NCI-H345 treated with DMSO at 0.1 percent for 48 hours (cell line): ENCODE data around the gene RNF44.

Experiments used
- DNase-seq: peaks from one replicate; lab custom pipeline; 2025; ENCODE audit not compliant: unreplicated experiment; lab: John Stamatoyannopoulos, UW

Gene RNF44

DNA sequence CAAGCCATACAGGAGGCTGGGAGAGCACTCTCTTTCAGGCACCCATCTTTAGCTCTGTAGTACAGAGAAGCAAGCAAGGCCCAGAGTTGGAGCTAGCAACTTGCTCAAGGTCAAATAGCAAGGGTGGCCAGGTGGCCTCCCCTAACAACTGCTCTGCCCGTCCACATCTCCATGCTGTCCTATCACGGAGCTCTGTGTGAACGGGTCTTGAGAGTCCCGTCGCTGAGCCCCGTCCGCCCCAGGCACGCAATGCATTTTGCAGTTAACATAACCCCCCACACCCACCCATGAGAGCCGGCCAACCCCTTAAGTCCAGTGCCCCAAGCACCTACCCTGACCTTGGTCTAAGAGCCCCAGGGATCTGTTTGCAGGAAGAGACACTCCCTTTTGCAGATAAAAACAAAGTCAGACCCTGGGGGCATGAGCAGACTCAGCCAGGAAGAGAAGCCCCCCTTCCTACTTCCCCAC is 1.5 kb downstream of the RNF44 start:
- no peak for DNase-seq

- no peak for DNase-seq
Observed at GRCh38 chr5:176535101-176535663, 2.0 kb downstream of the RNF44 start.

GRCh38 chr5:176534640-176535039 is 2.6 kb downstream of the RNF44 start:
- DNase-seq = no peak

DNA sequence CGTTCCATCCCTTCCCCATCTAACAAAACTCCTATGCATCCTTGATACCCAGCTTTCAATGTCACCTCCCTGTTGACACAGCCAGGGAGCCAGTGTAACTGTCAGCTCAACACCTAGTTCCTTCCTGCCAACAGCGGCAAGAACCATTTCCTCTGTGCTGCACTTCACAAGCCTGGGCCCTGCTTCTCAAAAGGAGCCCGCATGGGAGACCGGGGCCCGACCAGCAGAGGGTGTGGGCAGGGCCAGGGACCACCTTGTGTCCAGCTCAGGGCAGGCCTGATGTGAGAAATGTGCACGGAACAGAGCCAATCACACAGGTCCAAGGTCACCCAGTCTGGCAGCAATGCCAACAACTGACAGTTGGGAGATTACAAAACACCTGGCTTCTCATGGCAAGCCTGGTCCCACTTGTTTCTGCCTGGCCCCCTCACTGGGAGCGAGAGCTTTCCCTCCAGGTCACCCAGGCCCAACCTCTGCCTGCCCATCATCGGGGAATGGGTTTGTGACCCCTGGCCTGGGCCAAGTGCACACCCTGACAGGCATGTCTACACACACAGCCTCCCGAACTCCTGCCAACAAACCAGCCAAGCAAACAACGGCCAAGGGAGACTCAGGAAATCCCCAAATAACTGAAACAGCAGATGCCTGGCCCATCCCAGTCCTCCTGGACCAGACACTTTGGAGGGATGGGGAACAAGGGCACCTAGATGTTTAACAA is 3.1 kb downstream of the RNF44 start:
- DNase-seq = no peak

GRCh38 chr5:176533390-176533789 is 3.8 kb downstream of the RNF44 start:
- DNase-seq = no peak

DNA sequence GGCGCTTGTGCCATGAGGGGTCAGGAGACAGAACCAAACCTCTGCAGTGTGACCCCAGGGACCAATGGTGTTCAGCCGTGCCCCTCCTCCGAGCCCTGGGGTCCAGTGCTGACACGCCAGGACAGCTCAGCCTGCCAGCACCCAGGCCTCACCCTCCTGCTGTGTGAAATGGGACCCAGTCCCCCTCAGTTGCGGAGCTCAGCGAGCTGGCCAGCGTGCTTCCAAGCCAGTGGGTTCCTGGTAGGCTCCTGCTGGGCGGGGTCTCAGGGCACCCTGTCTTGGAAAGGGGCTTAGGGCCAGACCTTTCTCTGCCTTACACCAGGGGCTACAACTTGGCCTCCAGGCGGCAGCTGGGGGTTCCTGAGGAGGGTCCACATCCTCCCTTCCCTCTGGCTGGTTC is 4.4 kb downstream of the RNF44 start:
- no peak for DNase-seq

GRCh38 chr5:176531902-176532493 is 5.2 kb downstream of the RNF44 start:
- DNase-seq = no peak

- DNase-seq = no peak
Observed at GRCh38 chr5:176530983-176531901, 6.0 kb downstream of the RNF44 start.

DNA sequence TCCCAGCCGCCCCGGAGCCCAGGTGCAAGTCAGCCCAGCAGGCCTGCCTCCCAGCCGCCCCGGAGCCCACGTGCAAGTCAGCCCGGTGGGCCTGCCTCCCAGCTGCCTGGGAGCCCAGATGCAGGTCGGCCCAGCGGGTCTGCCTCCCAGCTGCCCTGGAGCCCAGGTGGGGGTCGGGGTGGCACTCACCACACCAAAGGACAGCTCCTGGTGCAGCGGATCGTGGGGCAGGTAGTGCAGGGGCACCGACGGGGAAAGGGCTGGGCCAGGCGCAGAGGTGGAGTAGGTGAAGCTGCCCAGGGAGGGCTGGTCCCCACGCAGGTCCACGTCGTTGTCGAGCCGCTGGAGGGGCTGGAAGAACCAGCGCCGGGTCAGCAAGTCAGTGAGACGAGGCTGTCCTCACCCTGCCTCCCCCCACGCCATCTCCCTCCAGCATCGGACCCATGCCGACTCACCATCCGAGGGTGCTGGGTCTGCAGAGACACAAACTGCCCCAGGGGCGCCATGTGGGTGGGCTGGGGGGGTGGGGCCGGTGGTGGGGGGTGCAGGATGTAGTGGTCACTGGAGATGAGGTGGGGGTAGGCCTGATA is 6.7 kb downstream of the RNF44 start:
- no peak for DNase-seq

DNA sequence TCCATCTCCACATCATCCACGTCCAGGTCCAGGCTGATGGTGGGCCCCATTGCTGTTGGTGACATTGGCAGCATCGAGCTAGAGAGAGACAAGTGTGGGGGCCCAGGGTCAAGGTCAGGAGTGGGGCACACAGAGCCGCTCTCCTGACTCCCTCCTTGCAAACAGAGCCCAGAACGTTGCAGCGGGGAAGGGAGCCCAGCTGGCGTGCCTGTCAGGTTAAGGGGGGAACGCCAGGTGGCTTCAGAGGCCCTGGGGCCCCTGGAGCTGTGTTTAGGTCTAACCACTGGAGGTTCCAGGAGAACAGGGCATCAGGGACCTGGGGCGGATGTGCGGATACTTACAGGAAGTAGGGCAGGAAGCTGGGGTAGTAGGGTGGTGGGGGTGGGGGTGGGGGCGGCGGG is 7.5 kb downstream of the RNF44 start:
- DNase-seq = no peak

- DNase-seq = no peak
Observed at GRCh38 chr5:176529116-176529740, 8.0 kb downstream of the RNF44 start.

DNA sequence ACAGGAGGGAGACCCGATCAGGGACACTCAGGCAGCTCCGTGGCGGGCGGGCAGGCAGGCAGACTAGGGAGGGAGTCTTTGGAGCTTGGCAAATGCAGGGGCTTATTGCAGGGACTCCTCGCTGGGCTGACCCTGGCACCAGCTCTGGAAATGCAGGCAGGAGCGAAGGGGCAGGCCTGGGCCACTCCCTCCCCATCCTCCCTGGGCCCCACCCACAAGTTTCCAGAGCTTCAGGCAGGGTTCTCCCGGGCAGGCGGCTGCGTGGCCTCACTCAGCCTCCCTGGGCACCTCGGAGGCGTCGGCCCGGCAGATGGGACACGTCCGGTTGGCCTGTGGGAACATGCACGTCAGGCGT is 8.5 kb downstream of the RNF44 start:
- no peak for DNase-seq

DNA sequence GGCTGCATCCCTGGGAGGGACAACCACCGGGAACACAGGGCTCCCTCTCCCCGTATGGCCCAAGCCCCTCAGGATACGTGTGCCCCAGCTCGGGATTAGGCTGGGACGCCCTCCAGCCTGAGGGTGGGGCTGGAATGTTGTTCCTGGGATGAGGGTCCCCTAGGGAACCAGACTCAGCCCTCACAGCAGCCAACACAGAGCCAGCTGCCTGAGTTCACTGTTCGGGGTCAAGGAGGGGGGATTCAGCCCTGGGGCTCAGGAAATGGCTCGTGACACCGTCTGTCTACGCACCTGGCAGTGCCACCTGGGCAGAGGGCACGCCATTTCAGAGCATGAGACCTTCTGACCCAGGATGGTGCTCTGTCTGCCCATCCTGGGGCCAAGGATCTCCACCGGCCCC is 8.9 kb downstream of the RNF44 start:
- no peak for DNase-seq

DNA sequence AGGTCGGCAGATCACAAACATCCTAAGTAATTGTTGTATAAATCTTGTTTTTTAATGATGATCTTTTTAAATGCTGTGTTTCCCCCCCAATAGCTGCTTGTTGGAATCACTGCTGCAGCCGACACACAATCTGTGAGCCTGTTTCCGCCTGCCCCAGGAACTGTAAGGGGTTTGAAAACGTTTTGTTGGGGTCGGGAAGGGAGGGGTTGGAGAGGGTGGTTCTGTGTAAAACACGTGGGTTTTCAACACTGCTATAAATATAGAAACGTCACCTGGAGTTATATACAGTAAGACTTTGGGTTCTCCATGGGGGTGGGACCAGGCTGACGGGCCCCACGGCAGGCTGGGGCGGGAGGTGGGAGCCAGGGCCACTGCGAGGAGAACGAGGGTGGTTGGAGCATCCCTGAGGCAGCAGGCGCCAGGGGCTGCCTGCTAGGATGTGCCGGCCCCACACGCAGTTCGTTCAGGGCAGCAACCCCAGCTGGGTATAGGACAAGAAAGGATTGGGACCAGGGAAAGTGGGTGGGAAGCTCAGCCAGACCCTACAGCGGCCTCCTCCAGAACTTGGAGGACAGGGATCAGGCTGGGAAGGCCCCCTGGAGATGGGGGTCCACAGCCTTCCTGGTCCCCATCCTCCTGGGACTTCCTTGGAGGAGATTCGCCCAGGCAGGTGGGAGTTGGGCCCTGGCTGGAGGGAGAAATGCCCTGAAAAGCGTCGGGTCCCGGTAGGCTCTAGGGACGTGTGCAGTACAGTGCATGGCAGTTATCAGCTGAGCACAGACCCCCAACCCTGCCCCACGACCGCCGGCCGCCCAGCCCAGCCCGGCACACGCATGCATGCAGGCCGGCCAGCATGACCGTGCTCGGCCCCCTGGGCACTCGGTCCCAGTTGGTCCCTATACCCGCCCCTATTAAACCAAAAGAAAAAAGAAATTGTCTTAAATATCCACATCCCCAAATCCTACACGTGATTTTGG is 9.7 kb downstream of the RNF44 start:
- DNase-seq = no peak

DNA sequence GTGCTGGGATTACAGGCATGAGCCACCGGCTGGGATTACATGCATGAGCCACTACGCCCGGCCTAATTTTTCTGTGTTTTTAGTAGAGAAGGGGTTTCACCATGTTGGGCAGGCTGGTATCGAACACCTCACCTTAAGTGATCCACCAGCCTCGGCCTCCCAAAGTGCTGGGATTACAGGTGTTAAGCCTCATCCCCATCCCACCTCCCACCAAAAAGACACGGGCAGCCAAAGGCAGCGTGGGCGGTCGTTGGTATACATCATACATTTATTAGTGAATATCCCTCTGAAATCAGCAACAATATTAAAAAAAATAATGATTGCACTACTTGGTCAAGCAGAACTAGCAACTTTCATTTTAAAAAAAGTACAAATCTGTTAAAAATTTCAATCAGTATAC is 10.7 kb downstream of the RNF44 start:
- DNase-seq = no peak

DNA sequence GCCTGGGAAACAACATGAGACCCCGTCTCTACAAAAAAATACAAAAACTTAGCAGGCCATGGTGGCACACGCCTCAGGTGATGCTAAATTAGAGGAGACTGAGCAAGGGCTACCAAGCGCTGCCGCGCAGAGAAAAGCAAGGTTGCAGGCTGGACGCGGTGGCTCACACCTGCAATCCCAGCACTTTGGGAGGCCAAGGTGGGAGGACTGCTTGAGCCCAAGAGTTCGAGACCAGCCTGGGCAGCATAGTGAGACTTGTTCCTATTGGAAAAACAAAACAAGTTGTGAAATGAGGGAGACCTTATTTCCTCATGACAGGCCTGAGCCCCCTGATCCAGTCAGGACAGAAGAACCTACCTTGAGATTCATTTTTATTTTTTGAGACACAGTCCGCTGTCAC is 11.5 kb downstream of the RNF44 start:
- no peak for DNase-seq

DNA sequence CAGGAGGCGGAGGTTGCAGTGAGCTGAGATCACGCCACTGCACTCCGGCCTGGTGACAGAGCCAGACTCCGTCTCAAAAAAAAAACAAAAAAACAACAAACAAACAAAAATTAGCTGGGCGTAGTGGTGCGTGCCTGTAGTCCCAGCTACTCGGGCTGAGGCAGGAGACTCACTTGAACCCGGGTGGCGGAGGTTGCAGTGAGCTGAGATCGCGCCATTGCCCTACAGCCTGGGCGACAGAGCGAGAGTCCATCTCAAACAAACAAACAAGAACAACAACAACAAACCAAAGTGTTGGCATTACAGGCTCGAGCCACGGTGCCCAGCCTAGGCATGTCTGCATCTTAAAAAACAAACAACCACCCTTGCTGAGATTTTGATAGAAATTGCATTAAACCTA is 12.2 kb downstream of the RNF44 start:
- no peak for DNase-seq

DNA sequence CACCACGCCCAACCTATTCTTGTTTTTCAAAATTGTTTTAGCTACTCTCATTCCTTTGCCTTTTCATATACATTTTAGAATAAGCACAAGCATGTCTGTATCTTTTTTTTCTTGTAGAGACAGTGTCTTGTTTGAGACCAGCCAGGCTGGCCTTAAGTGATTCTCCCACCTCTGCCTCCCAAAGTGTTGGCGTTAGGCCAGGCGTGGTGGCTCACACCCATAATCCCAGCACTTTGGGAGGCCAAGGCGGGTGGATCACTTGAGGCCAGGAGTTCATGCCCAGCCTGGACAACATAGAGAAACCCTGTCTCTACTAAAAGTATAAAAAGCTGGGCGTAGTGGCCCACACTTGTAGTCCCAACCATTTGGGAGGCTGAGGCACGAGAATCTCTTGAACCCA is 13.1 kb downstream of the RNF44 start:
- DNase-seq = no peak

DNA sequence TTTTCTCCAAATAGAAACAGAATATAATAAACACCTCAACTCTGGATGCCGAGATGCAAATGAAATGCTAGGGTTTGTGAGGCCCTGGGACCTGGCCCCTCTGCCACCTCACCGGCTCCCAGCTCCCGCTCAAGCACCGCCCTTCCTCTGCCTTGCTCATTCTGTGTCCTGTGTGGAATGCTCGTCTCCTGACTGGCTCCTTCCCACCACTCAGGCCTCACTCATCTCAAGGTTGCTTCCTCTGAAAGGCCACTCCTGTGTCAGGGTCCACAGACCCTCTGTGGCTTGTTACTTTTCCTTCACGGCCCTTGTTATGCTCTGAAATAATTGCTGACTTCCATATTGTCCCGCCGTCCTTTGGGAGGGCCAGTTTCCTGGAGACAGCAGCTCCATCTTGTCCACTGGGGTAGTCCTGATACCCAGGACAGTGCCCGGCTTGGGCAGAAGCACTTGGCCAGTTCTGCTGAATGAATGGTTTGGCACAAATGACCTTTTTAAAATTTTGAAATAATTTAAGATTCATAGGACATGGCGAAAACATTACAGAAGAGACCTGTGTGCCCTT is 15.4 kb downstream of the RNF44 start:
- no peak for DNase-seq
